HG02642 (cell line): ENCODE results near the gene LMO2.
A peak's percentile ranks its signal among the peaks of the same experiment; 100 is the strongest.

ENCODE experiments used
- ATAC-seq: cut with Tn5 transposase; IDR thresholded peaks from one replicate; pipeline ENCODE4 v1.9.1; 2021; ENCODE audit warnings: mild to moderate bottlenecking; ENCODE audit not compliant: unreplicated experiment, poor library complexity

Gene LMO2

DNA sequence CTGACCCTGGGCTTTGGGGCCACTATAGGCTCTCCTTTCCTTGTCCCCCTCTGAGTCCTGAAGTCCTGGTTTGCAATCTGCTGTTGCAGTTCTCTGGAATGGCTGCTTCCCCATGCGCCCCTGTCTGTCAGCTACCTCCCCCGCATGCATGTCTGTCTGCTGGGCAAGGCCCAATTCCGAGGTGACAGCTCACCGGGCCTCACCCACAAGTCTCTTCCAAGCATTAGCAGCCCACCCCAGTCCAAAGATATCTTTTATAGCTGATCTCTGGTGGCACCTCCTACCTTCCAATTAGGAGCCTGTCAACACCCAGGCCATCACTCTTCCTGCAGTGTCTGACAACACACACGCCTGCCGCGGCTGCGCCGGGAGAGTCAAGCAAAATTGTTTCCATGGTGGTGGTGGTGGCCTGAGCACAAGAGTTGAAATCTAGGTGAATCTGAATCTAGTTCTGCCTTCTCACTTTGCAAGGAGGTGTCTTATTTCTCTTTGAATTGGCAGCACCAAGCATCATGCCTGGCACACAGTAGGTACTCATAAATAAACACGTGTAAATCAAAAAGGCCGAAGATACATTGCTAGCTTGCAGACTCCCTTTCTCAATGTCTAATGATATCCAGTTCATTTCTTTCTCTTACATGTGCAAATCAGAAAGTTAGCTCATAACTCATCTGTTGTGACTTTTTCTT is 1.2 kb upstream of the LMO2 start:
- no peak for ATAC-seq

DNA sequence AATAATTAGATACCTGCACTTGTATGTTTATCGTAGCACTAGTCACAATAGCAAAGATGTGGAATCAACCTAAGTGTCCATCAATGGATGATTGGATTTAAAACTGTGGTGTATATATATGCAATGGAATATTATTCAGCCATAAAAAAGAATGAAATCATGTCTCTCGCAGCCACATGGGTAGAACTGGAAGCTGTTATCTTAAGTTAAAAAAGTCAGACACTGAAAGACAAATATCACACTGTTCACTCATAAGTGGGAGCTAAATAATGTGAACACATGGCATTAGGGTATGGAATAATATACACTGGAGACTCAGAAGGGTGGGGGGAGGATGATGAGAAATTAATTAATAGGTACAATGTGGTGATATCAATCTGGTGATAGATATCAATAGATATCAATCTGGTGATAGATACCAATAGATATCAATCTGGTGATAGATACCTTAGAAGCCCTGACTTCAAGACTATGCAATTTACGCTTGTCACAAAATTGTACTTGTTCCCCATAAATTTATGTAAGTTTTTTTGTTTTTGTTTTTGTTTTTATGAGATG is 2.0 kb downstream of the LMO2 start:
- no peak for ATAC-seq

DNA sequence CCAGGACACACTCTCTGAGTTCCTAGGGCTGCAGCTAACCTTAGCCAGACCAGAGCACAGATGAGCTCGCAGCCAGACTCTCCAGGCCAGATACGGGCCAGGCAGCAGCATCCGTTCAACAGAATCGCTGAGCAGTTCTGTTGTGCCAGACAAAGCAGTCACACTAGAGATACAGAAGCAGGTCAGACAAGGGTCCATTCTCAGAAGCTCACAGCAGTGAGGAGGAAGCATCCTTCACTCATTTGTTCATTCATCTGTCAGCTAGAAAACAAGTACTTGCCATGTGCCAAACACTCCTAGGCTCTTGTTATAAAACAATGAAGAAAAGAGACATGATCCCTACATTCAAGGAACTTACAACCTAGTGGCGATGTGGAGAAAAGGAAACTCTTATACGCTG is 2.6 kb downstream of the LMO2 start:
- no peak for ATAC-seq

DNA sequence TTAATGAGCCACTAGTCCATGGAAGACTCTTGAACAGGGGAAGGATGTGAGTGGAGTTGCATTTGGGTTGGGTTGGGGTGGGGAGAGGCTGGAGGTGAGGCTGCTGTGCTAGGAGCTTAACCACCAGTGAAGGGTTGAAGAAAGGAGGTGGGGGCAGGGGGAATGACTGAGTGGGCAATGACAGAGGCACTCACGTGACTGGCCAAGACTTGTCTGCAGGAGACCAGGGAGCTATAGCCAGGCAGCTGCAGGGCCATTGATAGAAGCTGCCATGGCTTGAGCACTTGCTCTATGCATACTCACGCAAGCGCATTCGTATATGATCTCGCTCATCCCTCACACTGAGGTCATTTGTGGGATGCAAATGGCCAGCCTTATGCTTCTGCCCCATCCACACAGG is 4.0 kb downstream of the LMO2 start:
- ATAC-seq, result no peak

DNA sequence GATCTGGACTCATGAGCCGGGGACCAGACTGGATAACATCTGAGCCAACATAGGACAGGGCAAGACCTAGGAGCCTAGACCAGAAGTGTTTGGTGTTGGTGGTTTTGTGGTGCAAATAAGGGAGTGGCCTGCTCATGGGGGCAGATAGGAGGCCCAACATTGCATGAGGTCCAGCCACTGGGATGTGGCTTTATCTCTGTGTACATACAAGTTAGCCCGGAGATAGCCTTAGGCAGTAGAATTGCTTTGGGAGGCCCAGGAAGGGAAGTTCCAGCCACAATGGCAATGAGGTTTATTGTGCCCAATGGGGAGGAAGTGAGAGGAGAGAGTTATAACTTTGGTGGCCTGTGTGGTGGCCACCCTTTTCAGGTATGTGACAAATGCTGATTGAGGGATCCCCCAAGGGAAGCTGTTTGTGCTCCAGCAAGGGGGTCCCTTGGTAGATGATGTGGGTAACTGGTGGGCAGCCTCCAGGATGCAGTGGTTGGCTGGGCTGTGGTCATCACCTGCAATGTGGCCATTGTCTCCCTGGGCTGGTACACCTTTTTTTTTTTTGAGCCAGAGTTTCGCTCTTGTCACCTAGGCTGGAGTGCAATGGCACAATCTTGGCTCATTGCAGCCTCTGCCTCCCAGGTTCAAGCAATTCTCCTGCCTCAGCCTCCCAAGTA is 6.4 kb downstream of the LMO2 start:
- no peak for ATAC-seq

- no peak for ATAC-seq
Observed at GRCh38 chr11:33884601-33885000, 7.3 kb downstream of the LMO2 start.

GRCh38 chr11:33884035-33884434 is 7.8 kb downstream of the LMO2 start:
- no peak for ATAC-seq

DNA sequence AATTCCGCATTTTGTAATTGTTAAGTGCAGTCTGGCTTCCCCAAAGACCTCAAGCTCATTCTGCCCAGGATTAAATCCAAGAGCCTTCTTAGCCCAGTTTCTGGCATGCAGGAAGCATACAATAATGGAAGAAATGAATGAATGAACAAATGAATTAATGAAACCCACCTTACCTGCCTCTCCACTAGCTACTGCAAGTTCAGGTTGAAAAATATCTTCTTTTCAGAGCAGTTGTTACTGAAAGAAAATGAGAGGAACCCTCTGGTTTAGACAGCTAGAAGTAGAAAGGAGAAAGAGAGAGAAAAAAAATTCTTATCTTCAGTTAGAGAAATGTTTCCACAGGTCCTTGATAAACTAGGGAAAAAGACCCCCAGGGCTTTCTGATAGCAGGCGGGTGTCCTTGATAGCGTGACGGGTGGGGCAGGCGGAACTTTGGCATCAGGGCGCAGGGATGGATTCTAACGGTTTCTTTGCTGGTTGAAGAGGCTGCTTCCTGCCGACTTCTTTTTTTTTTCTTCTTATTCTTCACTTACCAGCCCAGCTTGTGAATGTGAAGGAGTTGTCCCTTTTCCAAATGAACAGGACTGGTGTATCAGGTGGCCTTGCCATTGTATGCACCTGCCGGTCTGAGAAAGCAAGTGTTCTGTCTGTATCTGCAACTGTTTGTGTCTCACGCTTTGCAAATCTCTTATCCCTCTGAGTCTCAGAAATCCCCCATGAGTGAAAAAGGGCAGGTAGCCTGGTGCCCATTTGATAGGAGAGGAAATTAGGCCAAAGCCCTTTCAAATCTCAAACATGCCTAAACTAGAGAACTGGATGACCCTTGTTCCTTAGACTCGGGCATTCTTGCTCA is 10.0 kb downstream of the LMO2 start:
- no peak for ATAC-seq

DNA sequence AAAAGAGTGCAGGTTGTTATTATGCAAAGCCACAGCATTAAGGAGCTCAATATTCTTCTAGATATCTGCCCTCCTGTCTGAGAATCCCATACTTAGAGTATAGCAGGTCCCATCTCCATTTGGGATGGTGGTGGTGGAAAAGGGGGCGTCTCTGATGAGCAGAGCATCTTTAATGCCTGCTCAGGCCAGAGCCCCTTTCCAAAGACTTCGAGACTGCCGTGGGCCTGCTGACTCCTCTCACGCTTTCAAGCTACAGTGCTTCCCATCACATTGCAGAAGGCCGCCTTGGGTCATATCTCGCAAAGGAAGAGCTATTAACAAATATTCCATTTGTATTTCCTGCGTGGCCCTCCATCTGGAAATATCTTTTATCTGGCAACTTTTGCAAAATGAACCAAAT is 10.9 kb downstream of the LMO2 start:
- no peak for ATAC-seq

GRCh38 chr11:33879375-33879774 is 12.5 kb downstream of the LMO2 start:
- ATAC-seq, result no peak

DNA sequence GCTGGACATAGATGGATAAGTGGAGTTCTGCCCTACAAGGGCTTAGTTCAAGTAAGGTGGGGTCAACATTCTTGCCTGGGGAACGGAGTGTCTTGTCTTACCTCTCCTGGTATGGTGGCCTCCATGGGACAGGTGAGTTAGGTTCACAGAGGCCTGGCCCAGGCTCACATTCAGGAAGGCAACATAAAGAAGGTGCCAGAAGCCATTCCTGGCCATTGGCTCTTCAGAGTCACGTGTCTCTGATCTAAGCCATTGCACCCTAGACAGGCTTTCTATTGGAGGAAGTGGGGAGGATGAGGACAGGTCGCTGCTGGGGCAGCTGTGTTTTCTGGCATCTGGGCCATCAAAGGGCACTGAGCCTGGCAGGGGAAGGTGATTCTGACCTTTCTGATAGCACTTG is 14.8 kb downstream of the LMO2 start:
- no peak for ATAC-seq

- no peak for ATAC-seq
Observed at GRCh38 chr11:33875621-33876294, 16.1 kb downstream of the LMO2 start.

DNA sequence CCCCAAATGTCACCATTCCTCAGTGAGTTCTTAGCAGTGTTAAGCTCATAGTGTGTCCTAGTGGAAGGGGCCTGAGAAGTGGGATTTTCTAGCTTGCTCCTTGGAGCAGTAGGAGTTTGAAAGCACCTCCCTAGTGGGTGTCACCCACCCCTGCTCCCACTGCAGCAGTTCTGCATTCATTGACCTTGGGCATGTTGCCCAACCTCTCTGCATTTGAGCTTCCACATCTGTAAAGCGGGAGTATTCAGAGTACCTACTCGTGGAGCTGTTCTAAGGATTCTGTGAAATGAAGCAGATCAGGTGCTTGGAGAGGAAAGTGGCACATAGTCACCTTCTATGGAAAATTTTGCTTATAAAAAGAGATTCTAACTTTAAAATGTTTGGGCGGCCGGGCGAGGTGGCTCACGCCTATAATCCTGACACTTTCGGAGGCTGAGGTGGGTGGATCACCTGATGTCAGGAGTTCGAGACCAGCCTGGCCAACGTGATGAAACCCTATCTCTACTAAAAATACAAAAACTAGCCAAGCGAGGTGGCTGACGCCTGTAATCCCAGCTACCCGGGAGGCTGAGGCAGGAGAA is 16.9 kb downstream of the LMO2 start:
- ATAC-seq, result no peak

- ATAC-seq, result no peak
Observed at GRCh38 chr11:33874433-33874832, 17.4 kb downstream of the LMO2 start.

- ATAC-seq, result peak; percentile 49
Observed at GRCh38 chr11:33869481-33870422, 22.1 kb downstream of the LMO2 start.

- peak; percentile 29 for ATAC-seq
Observed at GRCh38 chr11:33868647-33869461, 23.0 kb downstream of the LMO2 start.

- ATAC-seq, result no peak
Observed at GRCh38 chr11:33867996-33868646, 23.8 kb downstream of the LMO2 start.

DNA sequence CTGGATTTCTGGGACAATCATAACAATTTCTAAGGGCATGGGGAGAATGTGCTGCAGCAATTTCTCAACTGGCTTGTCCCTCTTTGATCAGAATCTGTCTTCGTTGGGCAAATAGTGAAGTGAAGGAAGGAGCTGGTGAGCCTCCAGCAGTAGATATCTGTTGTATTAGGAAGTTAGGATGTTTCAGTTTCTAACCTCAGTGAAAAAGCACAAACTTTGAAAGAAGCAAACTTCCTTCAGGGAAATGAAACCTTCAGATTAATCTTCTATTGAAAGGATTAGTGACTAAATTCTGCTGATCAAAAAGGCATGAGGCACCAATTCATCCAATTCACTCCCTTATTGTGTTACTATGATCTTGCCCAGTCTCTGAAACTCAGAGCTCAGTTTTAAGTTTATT is 24.3 kb downstream of the LMO2 start:
- no peak for ATAC-seq
